Naive thymus-derived CD4-positive, alpha-beta T cell (primary cell): ENCODE data around the gene P2RY12. TPM values are rescaled to one million over a fixed set of nuclear protein-coding genes. Genes with fewer than 3 reads are reported as not detected.
"Not testable (repeated sequence)": the region's sequence is repeated elsewhere in the genome, so short reads cannot be mapped to it uniquely, and the experiment has no call there.

Experiments
- ATAC-seq: fragments of 150-1000 bp; cut with Tn5 transposase; 2 replicates; pipeline ENCODE4 v1.10.0; 2021; ENCODE audit warnings: mild to moderate bottlenecking, moderate library complexity
- CTCF ChIA-PET: fragments of 350-600 bp; sonication (Branson Sonifier 250); formaldehyde crosslinking; loops from one replicate; lab custom pipeline; 2021; ENCODE audit warnings: antibody characterized with exemption; lab: Charles Lee
- POLR2A ChIA-PET: fragments of 350-600 bp; sonication (Branson Sonifier 250); formaldehyde crosslinking; loops from one replicate; lab custom pipeline; 2021; ENCODE audit warnings: antibody characterized with exemption, inconsistent platforms; lab: Charles Lee
- DNase-seq, 9 donors: peaks; one replicate each; pipeline versions ENCODE4 v3.0.0 to v3.0.0-alpha.2; 2020 to 2022; ENCODE audit warnings: mixed read lengths in 1 of 9
- H3K27ac ChIP-seq: one replicate; pipeline ENCODE4 v1.7.0; 2013; ENCODE audit warnings: mild to moderate bottlenecking, low read depth, low read length, moderate library complexity
- H3K27me3 ChIP-seq, 2 donors: one replicate each; pipeline ENCODE4 v1.7.0; 2013; ENCODE audit warnings: low read length in 2 of 2, mild to moderate bottlenecking in 2 of 2, moderate library complexity in 2 of 2; ENCODE audit not compliant: control insufficient read depth in 2 of 2, insufficient read depth in 2 of 2
- H3K36me3 ChIP-seq, 3 experiments: 1 replicate in 2 of 3; 2 replicates in 1 of 3; pipeline ENCODE4 v1.7.0; 2013; ENCODE audit warnings: low read length in 3 of 3, mild to moderate bottlenecking in 3 of 3, moderate library complexity in 1 of 3; ENCODE audit not compliant: insufficient read depth in 3 of 3, control insufficient read depth in 2 of 3
- H3K4me1 ChIP-seq, 2 donors: one replicate each; pipeline ENCODE4 v1.7.0; 2013; ENCODE audit warnings: low read length in 2 of 2, mild to moderate bottlenecking in 2 of 2, moderate library complexity in 1 of 2; ENCODE audit not compliant: control insufficient read depth in 2 of 2, insufficient read depth in 2 of 2
- H3K4me3 ChIP-seq: 2 replicates; pipeline ENCODE4 v1.7.0; 2013; ENCODE audit warnings: mild to moderate bottlenecking, low read length
- H3K9me3 ChIP-seq, 3 experiments: 1 replicate in 2 of 3; 2 replicates in 1 of 3; pipeline ENCODE4 v1.7.0; 2013; ENCODE audit warnings: low read length in 3 of 3; ENCODE audit not compliant: control insufficient read depth in 2 of 3
- H3K27ac Mint-ChIP-seq, 9 donors: one replicate each; pipeline ENCODE4 v1.8.0; 2020 to 2022; ENCODE audit warnings: mixed read lengths in 9 of 9, mild to moderate bottlenecking in 8 of 9, moderate library complexity in 5 of 9, inconsistent platforms in 2 of 9
- H3K27me3 Mint-ChIP-seq, 5 donors: one replicate each; pipeline ENCODE4 v1.8.0; 2021 to 2022; ENCODE audit warnings: mixed read lengths in 5 of 5, mild to moderate bottlenecking in 1 of 5
- H3K36me3 Mint-ChIP-seq, 5 donors: one replicate each; pipeline ENCODE4 v1.8.0; 2020 to 2022; ENCODE audit warnings: mixed read lengths in 5 of 5, mild to moderate bottlenecking in 3 of 5, inconsistent platforms in 1 of 5
- H3K4me1 Mint-ChIP-seq, 7 donors: one replicate each; pipeline ENCODE4 v1.8.0; 2020 to 2022; ENCODE audit warnings: mixed read lengths in 7 of 7, mild to moderate bottlenecking in 3 of 7, inconsistent platforms in 1 of 7
- H3K4me3 Mint-ChIP-seq, 10 donors: one replicate each; pipeline ENCODE4 v1.8.0; 2020 to 2022; ENCODE audit warnings: mild to moderate bottlenecking in 10 of 10, mixed read lengths in 10 of 10, moderate library complexity in 6 of 10, inconsistent platforms in 2 of 10
- H3K9me3 Mint-ChIP-seq, 11 donors: one replicate each; pipeline ENCODE4 v1.8.0; 2020 to 2022; ENCODE audit warnings: mixed read lengths in 11 of 11, mild to moderate bottlenecking in 4 of 11, inconsistent platforms in 1 of 11, moderate library complexity in 1 of 11
- intact Hi-C, 2 donors: fragments of 100-400 bp; cut with micrococcal nuclease; formaldehyde crosslinking; loops; one replicate each; pipeline ENCODE4 v1.15.1; 2023
- polyA plus RNA-seq, 2 donors: library from polyadenylated mRNA; unstranded; fragments of 300-500 nt; fragmentation: Illumina TruSeq; gene quantifications; one replicate each; pipeline ENCODE4 v1.2.3, GENCODE V29; 2021
- total RNA-seq, 6 experiments: library from RNA in 5 of 6; stranded (reverse) in 5 of 6; gene quantifications; 1 replicate in 5 of 6; 2 replicates in 1 of 6; pipeline ENCODE4 v1.2.3 and lab custom pipeline; 2021 to 2026

P2RY12 gene
- total and polyA plus RNA-seq, 7 experiments from 2014 or later: 0.39 TPM; not detected in 6

- CTCF ChIA-PET: no interaction called here
- intact Hi-C loops: no loop called here
- ATAC-seq: peak; percentile 56
- Mint-ChIP-seq H3K27ac (no peak overlapping the region), H3K27me3 (peaks cover 0 to 14% (median 5%) of the 10 kb centered on the region in 5 donors), H3K4me3 (no peak overlapping the region), H3K4me1 (no peaks in the 10 kb centered on the region), H3K9me3 (peaks cover 0 to 2% (median 0%) of the 10 kb centered on the region in 11 donors), H3K36me3 (no peaks in the 10 kb centered on the region)
- DNase-seq: no peak
- POLR2A ChIA-PET: no interaction called here
- H3K9me3 ChIP-seq: no peaks in the 10 kb centered on the region
- H3K36me3 ChIP-seq: no peaks in the 10 kb centered on the region
- no peak overlapping the region for H3K27ac ChIP-seq
- H3K4me1 ChIP-seq: no peaks in the 10 kb centered on the region
- peaks cover 0 to 6% of the 10 kb centered on the region in 2 donors for H3K27me3 ChIP-seq
- H3K4me3 ChIP-seq: no peak overlapping the region
These were observed 11.3 kb upstream of the P2RY12 start for GRCh38 chr3:151395806-151396205.

GRCh38 chr3:151394611-151395010 is 10.1 kb upstream of the P2RY12 start:
- DNase-seq: no peak
- no peaks in the 10 kb centered on the region for H3K36me3 Mint-ChIP-seq
- no peak overlapping the region for H3K4me3 Mint-ChIP-seq
- intact Hi-C loops: no loop called here
- no peak for ATAC-seq
- no peak overlapping the region for H3K27ac Mint-ChIP-seq
- Histone ChIP-seq H3K4me1 (no peaks in the 10 kb centered on the region), H3K4me3 (no peak overlapping the region), H3K9me3 (no peaks in the 10 kb centered on the region), H3K27ac (no peak overlapping the region), H3K27me3 (peaks cover 0 to 7% of the 10 kb centered on the region in 2 donors), H3K36me3 (no peaks in the 10 kb centered on the region)
- ChIA-PET CTCF (no interaction called here), POLR2A (no interaction called here)
- H3K9me3 Mint-ChIP-seq: peaks cover 0 to 2% (median 0%) of the 10 kb centered on the region in 11 donors
- H3K27me3 Mint-ChIP-seq: peaks cover 0 to 11% (median 5%) of the 10 kb centered on the region in 5 donors
- no peaks in the 10 kb centered on the region for H3K4me1 Mint-ChIP-seq

- peaks cover 0 to 7% of the 10 kb centered on the region in 2 donors for H3K27me3 ChIP-seq
- CTCF ChIA-PET: no interaction called here
- no peaks in the 10 kb centered on the region for H3K9me3 ChIP-seq
- no peaks in the 10 kb centered on the region for H3K4me1 ChIP-seq
- H3K4me1 Mint-ChIP-seq: no peaks in the 10 kb centered on the region
- no peaks in the 10 kb centered on the region for H3K36me3 ChIP-seq
- no peak overlapping the region for H3K27ac ChIP-seq
- H3K4me3 Mint-ChIP-seq: no peak overlapping the region
- peaks cover 0 to 14% (median 5%) of the 10 kb centered on the region in 5 donors for H3K27me3 Mint-ChIP-seq
- H3K27ac Mint-ChIP-seq: no peak overlapping the region
- POLR2A ChIA-PET: no interaction called here
- DNase-seq (no peak), ATAC-seq (no peak)
- H3K4me3 ChIP-seq: no peak overlapping the region
- H3K9me3 Mint-ChIP-seq: peaks cover 0 to 2% (median 0%) of the 10 kb centered on the region in 11 donors
- no peaks in the 10 kb centered on the region for H3K36me3 Mint-ChIP-seq
- intact Hi-C loops: no loop called here
These were observed 9.4 kb upstream of the P2RY12 start for GRCh38 chr3:151393941-151394340.

- Mint-ChIP-seq H3K27me3 (peaks cover 0 to 14% (median 5%) of the 10 kb centered on the region in 5 donors), H3K27ac (no peak overlapping the region), H3K36me3 (no peaks in the 10 kb centered on the region), H3K9me3 (peaks cover 0 to 2% (median 0%) of the 10 kb centered on the region in 11 donors), H3K4me3 (no peak overlapping the region), H3K4me1 (no peaks in the 10 kb centered on the region)
- H3K27me3 ChIP-seq: peaks cover 0 to 7% of the 10 kb centered on the region in 2 donors
- intact Hi-C loops: no loop called here
- H3K4me1 ChIP-seq: no peaks in the 10 kb centered on the region
- POLR2A ChIA-PET: no interaction called here
- ATAC-seq: no peak
- CTCF ChIA-PET: no interaction called here
- no peaks in the 10 kb centered on the region for H3K36me3 ChIP-seq
- H3K9me3 ChIP-seq: no peaks in the 10 kb centered on the region
- H3K4me3 ChIP-seq: no peak overlapping the region
- no peak for DNase-seq
- H3K27ac ChIP-seq: no peak overlapping the region
These were observed 8.7 kb upstream of the P2RY12 start for GRCh38 chr3:151393146-151393830.

GRCh38 chr3:151392191-151392590 is 7.6 kb upstream of the P2RY12 start:
- H3K4me1 Mint-ChIP-seq, H3K36me3 Mint-ChIP-seq, H3K9me3 Mint-ChIP-seq, H3K27me3 ChIP-seq, H3K9me3 ChIP-seq, H3K4me3 ChIP-seq, H3K27ac Mint-ChIP-seq, CTCF ChIA-PET, H3K4me3 Mint-ChIP-seq, H3K27ac ChIP-seq, H3K4me1 ChIP-seq, ATAC-seq, POLR2A ChIA-PET, DNase-seq, H3K36me3 ChIP-seq, intact Hi-C loops: not testable (repeated sequence)
- peaks cover 0 to 14% (median 5%) of the 10 kb centered on the region in 5 donors for H3K27me3 Mint-ChIP-seq

GRCh38 chr3:151391720-151392119 is 7.2 kb upstream of the P2RY12 start:
- Mint-ChIP-seq H3K36me3 (no peaks in the 10 kb centered on the region), H3K27ac (no peak overlapping the region), H3K9me3 (peaks cover 0 to 2% (median 0%) of the 10 kb centered on the region in 11 donors), H3K4me1 (peaks cover 0 to 6% (median 0%) of the 10 kb centered on the region in 7 donors), H3K4me3 (no peak overlapping the region), H3K27me3 (peaks cover 0 to 14% (median 5%) of the 10 kb centered on the region in 5 donors)
- Histone ChIP-seq H3K27ac (no peak overlapping the region), H3K36me3 (no peaks in the 10 kb centered on the region), H3K9me3 (no peaks in the 10 kb centered on the region), H3K27me3 (peaks cover 0 to 7% of the 10 kb centered on the region in 2 donors), H3K4me3 (no peak overlapping the region), H3K4me1 (no peaks in the 10 kb centered on the region)
- ATAC-seq (no peak), DNase-seq (no peak)
- ChIA-PET POLR2A (no interaction called here), CTCF (no interaction called here)
- intact Hi-C loops: no loop called here

- POLR2A ChIA-PET: no interaction called here
- peaks cover 0 to 15% (median 6%) of the 10 kb centered on the region in 7 donors for H3K4me1 Mint-ChIP-seq
- no peak overlapping the region for H3K4me3 Mint-ChIP-seq
These were observed 3.3 kb upstream of the P2RY12 start for GRCh38 chr3:151387842-151388241.

More at GRCh38 chr3:151387842-151388241, 3.3 kb upstream of the P2RY12 start:
- H3K9me3 ChIP-seq: no peaks in the 10 kb centered on the region
- no peak for DNase-seq
- no peak overlapping the region for H3K4me3 ChIP-seq
- CTCF ChIA-PET: no interaction called here
- no peaks in the 10 kb centered on the region for H3K36me3 ChIP-seq
- peaks cover 0 to 7% of the 10 kb centered on the region in 2 donors for H3K27me3 ChIP-seq
- peak; percentile 12 for ATAC-seq
- no peak overlapping the region for H3K27ac ChIP-seq
- no peaks in the 10 kb centered on the region for H3K4me1 ChIP-seq
- Mint-ChIP-seq H3K27ac (no peak overlapping the region), H3K27me3 (peaks cover 0 to 14% (median 4%) of the 10 kb centered on the region in 5 donors), H3K9me3 (peaks cover 0 to under 1% (median 0%) of the 10 kb centered on the region in 11 donors), H3K36me3 (no peaks in the 10 kb centered on the region)
- intact Hi-C loops: no loop called here
